Measurements from ENCODE around the gene TTBK2. TPM values are rescaled to one million over a fixed set of nuclear protein-coding genes. Genes with fewer than 3 reads are reported as not detected.

Gene TTBK2
- total RNA-seq, 1 donor from 2014 or later = 16.1 TPM

GRCh38 chr15:42735382-42736165 is 185.0 kb downstream of the TTBK2 start:
- Mint-ChIP-seq H3K4me3 (peak overlapping the region; percentile 87), H3K36me3 (peaks cover 11% of the 10 kb centered on the region), H3K27ac (no peak overlapping the region), H3K27me3 (no peaks in the 10 kb centered on the region), H3K4me1 (ENCODE audit: unreplicated experiment) (peaks cover 14% of the 10 kb centered on the region), H3K9me3 (no peaks in the 10 kb centered on the region)
- no peak for TF ChIP-seq CTCF (conservative IDR thresholded peaks at IDR 0.05)
- DNase-seq (ENCODE audit: extremely low spot score, unreplicated experiment) = peak; percentile 58

GRCh38 chr15:42734076-42734672 is 186.4 kb downstream of the TTBK2 start:
- H3K4me1 Mint-ChIP-seq (ENCODE audit: unreplicated experiment) = peaks cover 14% of the 10 kb centered on the region

GRCh38 chr15:42733027-42733426 is 187.6 kb downstream of the TTBK2 start:
- Mint-ChIP-seq H3K27me3 (no peaks in the 10 kb centered on the region), H3K27ac (no peak overlapping the region), H3K4me1 (ENCODE audit: unreplicated experiment) (peaks cover 14% of the 10 kb centered on the region), H3K4me3 (no peak overlapping the region), H3K9me3 (no peaks in the 10 kb centered on the region), H3K36me3 (peaks cover 15% of the 10 kb centered on the region)
- TF ChIP-seq CTCF (conservative IDR thresholded peaks at IDR 0.05) = no peak
- DNase-seq (ENCODE audit: extremely low spot score, unreplicated experiment) = no peak

More at GRCh38 chr15:42734076-42734672, 186.4 kb downstream of the TTBK2 start:
- H3K4me3 Mint-ChIP-seq = peak overlapping the region; percentile 71
- peak; percentile 50 for DNase-seq (ENCODE audit: extremely low spot score, unreplicated experiment)
- H3K27ac Mint-ChIP-seq = no peak overlapping the region
- H3K9me3 Mint-ChIP-seq = no peaks in the 10 kb centered on the region
- H3K36me3 Mint-ChIP-seq = peaks cover 15% of the 10 kb centered on the region
- H3K27me3 Mint-ChIP-seq = no peaks in the 10 kb centered on the region
- no peak for TF ChIP-seq CTCF (conservative IDR thresholded peaks at IDR 0.05)

GRCh38 chr15:42732095-42732827 is 188.3 kb downstream of the TTBK2 start:
- no peak overlapping the region for H3K4me3 Mint-ChIP-seq
- H3K4me1 Mint-ChIP-seq (ENCODE audit: unreplicated experiment) = peaks cover 8% of the 10 kb centered on the region
- H3K27me3 Mint-ChIP-seq = no peaks in the 10 kb centered on the region
- peaks cover 15% of the 10 kb centered on the region for H3K36me3 Mint-ChIP-seq
- no peaks in the 10 kb centered on the region for H3K9me3 Mint-ChIP-seq
- H3K27ac Mint-ChIP-seq = no peak overlapping the region
- no peak for TF ChIP-seq CTCF (conservative IDR thresholded peaks at IDR 0.05)
- peak; percentile 62 for DNase-seq (ENCODE audit: extremely low spot score, unreplicated experiment)

- TF ChIP-seq CTCF (conservative IDR thresholded peaks at IDR 0.05) = no peak
- Mint-ChIP-seq H3K27ac (no peak overlapping the region), H3K27me3 (no peaks in the 10 kb centered on the region), H3K4me1 (ENCODE audit: unreplicated experiment) (peaks cover 8% of the 10 kb centered on the region), H3K4me3 (no peak overlapping the region), H3K9me3 (no peaks in the 10 kb centered on the region), H3K36me3 (peaks cover 18% of the 10 kb centered on the region)
- peak; percentile 50 for DNase-seq (ENCODE audit: extremely low spot score, unreplicated experiment)
These were observed 189.1 kb downstream of the TTBK2 start for GRCh38 chr15:42731461-42731860.
